GM12865 (cell line): ENCODE data around the gene ZNF185.

Experiments used
- DNase-seq: peaks from one replicate; pipeline ENCODE4 v3.0.0; 2010; ENCODE audit warnings: low read depth
- H3K4me3 ChIP-seq: 2 replicates; pipeline ENCODE4 v1.5.1; 2011; ENCODE audit warnings: mild to moderate bottlenecking, low read depth, low read length, control low read depth
- CTCF ChIP-seq: IDR thresholded peaks from 2 replicates; pipeline ENCODE4 v1.5.1; 2011; ENCODE audit warnings: low read length, control low read depth, low read depth, inconsistent platforms; ENCODE audit not compliant: insufficient read depth; ENCODE audit errors: missing control alignments

Gene ZNF185

GRCh38 chrX:152897222-152898131, at the start of gene ZNF185:
Gene ZNF185, plus strand, starts transcription at chrX:152898067. Its CDS starts 16,423 bp downstream, at chrX:152914490.
- TF ChIP-seq CTCF: no peak
- DNase-seq: no peak
- H3K4me3 ChIP-seq: no peak within 1 kb of the TSS

GRCh38 chrX:152850465-152850864, 47.4 kb upstream of the ZNF185 start:
- TF ChIP-seq CTCF: no peak
- no peak overlapping the region for H3K4me3 ChIP-seq
- DNase-seq: no peak

GRCh38 chrX:152853986-152854385, 43.9 kb upstream of the ZNF185 start:
- no peak for TF ChIP-seq CTCF
- no peak for DNase-seq
- no peak overlapping the region for H3K4me3 ChIP-seq

GRCh38 chrX:152861116-152861515, 36.8 kb upstream of the ZNF185 start:
- TF ChIP-seq CTCF: no peak
- no peak overlapping the region for H3K4me3 ChIP-seq
- no peak for DNase-seq

GRCh38 chrX:152861826-152862225, 36.0 kb upstream of the ZNF185 start:
- H3K4me3 ChIP-seq: no peak overlapping the region
- TF ChIP-seq CTCF: no peak
- no peak for DNase-seq

- no peak for DNase-seq
- H3K4me3 ChIP-seq: no peak overlapping the region
- TF ChIP-seq CTCF: no peak
Observed at GRCh38 chrX:152865232-152865920, 32.5 kb upstream of the ZNF185 start.
